Measurements from ENCODE around the gene RGCC.

DNA sequence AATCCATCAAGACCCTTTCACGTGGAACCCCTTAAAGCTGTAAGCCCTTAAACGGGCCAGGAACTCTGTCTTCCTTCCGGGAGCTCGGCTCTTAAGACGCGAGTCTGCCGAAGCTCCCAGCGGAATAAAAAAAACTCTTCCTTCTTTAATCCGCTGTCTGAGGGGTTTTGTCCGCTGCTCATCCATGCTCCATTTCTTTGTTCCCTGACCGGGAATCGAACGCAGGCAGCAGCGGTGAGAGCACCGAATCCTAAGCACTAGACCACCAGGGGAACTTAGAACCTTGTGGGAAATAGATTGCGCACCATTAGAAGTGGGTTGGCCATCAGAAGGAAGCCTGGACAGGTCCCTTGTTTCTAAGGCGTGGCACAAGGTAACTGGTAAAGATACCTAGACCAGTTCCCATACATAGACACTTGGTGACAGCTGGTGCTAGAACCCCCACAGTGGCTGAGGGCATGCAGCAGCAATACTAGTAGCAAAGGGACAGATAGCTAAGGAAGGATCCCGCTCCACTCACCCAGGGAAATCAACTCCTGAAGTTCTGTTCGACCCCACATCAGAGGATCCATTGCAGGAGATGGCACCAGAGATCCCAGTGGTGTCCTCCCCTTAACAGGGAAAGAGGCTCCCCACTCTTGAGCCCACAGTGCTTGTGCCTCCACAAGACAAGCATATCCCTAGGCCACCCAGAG lies 1.5 kb upstream of the RGCC start:
- TF ChIP-seq POLR2A (IDR thresholded peaks at IDR 0.05) (no peak), POLR2AphosphoS5 (IDR thresholded peaks at IDR 0.05) (no peak), CTCF (IDR thresholded peaks at IDR 0.05) (no peak)
